ENCODE measurements around the gene PRR7. TPM values are rescaled to one million over a fixed set of nuclear protein-coding genes. Genes with fewer than 3 reads are reported as not detected.
A peak's percentile ranks its signal among the peaks of the same experiment; 100 is the strongest.

Gene PRR7
- total RNA-seq, 1 experiment from 2014 or later, result 39.2 TPM

- ATAC-seq (peak; percentile 68), DNase-seq (ENCODE audit: low read depth, low spot score) (peak; percentile 57)
- Histone ChIP-seq H3K4me1 (ENCODE audit: control insufficient read depth, insufficient read depth, low read length) (peaks cover 41% of the 10 kb centered on the region), H3K4me3 (ENCODE audit: low read depth in 2 of 2, low read length in 2 of 2) (peak overlapping the region; percentile 50 to 61), H3K9me3 (ENCODE audit: control insufficient read depth, insufficient read depth, low read depth, low read length) (no peaks in the 10 kb centered on the region), H3K36me3 (ENCODE audit: control insufficient read depth, insufficient read depth, low read length) (peaks cover 3% of the 10 kb centered on the region; the same call in 1 of the 2 replicates), H3K27ac (ENCODE audit: low read length) (peak overlapping the region; percentile 78; the same call in 1 of the 2 replicates), H3K27me3 (ENCODE audit: control insufficient read depth, insufficient read depth, low read length) (no peaks in the 10 kb centered on the region)
- ChIA-PET POLR2A (interaction anchor here (0.6 to 0.7 kb wide), 2 partner anchors 75 to 102 kb away, joined by 4 to 6 read pairs; no protein-coding TSS in a partner anchor), CTCF (interaction anchor here (0.6 to 3.3 kb wide), 8 partner anchors 14 to 287 kb away, joined by 3 to 29 read pairs (median 6); partner anchors contain the start of gene GRK6)
- in situ Hi-C loops (cut with HindIII; ENCODE audit: low pct_unique_long_range_greater_than_20kb, low sequenced_read_pairs) (no loop called here), intact Hi-C loops (cut with micrococcal nuclease; ENCODE audit: unreplicated experiment) (loop anchor here (10.0 kb wide), 1 partner anchor 140 kb away; the partner anchor contains the start of gene MXD3)
- no TSS peak for BruUV-seq (replicated peaks)
- TF ChIP-seq CTCF (IDR thresholded peaks at IDR 0.05), result peak; percentile 95
- peak; percentile 72; the same call in 1 of the 2 replicates for TF ChIP-seq POLR2AphosphoS5 (IDR thresholded peaks at IDR 0.05; ENCODE audit: low read depth, low read length)
- TF ChIP-seq SIN3A (IDR thresholded peaks at IDR 0.05; ENCODE audit: borderline replicate concordance, insufficient read depth, low read depth, low read length), result 0 out of 2 replicates have a peak, but pooled peaks have one; percentile 72
- TF ChIP-seq TCF7L2 (IDR thresholded peaks at IDR 0.05; ENCODE audit: low read depth, low read length), result no peak
These were observed 7.9 kb downstream of the PRR7 start for GRCh38 chr5:177454397-177455035.

GRCh38 chr5:177455036-177455660 lies 8.5 kb downstream of the PRR7 start:
- H3K9me3 ChIP-seq (ENCODE audit: control insufficient read depth, insufficient read depth, low read depth, low read length), result no peaks in the 10 kb centered on the region
- TF ChIP-seq POLR2AphosphoS5 (IDR thresholded peaks at IDR 0.05; ENCODE audit: low read depth, low read length) (no peak), SIN3A (IDR thresholded peaks at IDR 0.05; ENCODE audit: borderline replicate concordance, insufficient read depth, low read depth, low read length) (0 out of 2 replicates have a peak, but pooled peaks have one; percentile 53), REST (IDR thresholded peaks at IDR 0.05; ENCODE audit: insufficient read depth in 1 of 2, low read depth in 2 of 2, low read length in 1 of 2) (no peak), CTCF (IDR thresholded peaks at IDR 0.05) (peak; percentile 88), TCF7L2 (IDR thresholded peaks at IDR 0.05; ENCODE audit: low read depth, low read length) (no peak)
- peaks cover 39% of the 10 kb centered on the region for H3K4me1 ChIP-seq (ENCODE audit: control insufficient read depth, insufficient read depth, low read length)
- ChIA-PET CTCF (interaction anchor here (0.5 to 3.3 kb wide), 8 partner anchors 29 to 402 kb away, joined by 3 to 29 read pairs (median 6); partner anchors contain the start of gene GRK6), POLR2A (interaction anchor here (0.5 to 0.6 kb wide), 2 partner anchors 86 to 1528 kb away, joined by 13 to 15 read pairs; no protein-coding TSS in a partner anchor)
- H3K36me3 ChIP-seq (ENCODE audit: control insufficient read depth, insufficient read depth, low read length), result peaks cover 3% of the 10 kb centered on the region; the same call in 1 of the 2 replicates
- peak overlapping the region; percentile 50 to 61 for H3K4me3 ChIP-seq (ENCODE audit: low read depth in 2 of 2, low read length in 2 of 2)
- in situ Hi-C loops (cut with HindIII; ENCODE audit: low pct_unique_long_range_greater_than_20kb, low sequenced_read_pairs), result no loop called here
- peak; percentile 61 for ATAC-seq
- intact Hi-C loops (cut with micrococcal nuclease; ENCODE audit: unreplicated experiment), result loop anchor here (10.0 kb wide), 1 partner anchor 140 kb away; the partner anchor contains the start of gene MXD3
- peak; percentile 48 for DNase-seq (ENCODE audit: low read depth, low spot score)
- no TSS peak for BruUV-seq (replicated peaks)
- no peaks in the 10 kb centered on the region for H3K27me3 ChIP-seq (ENCODE audit: control insufficient read depth, insufficient read depth, low read length)
- peak overlapping the region; percentile 80; the same call in 1 of the 2 replicates for H3K27ac ChIP-seq (ENCODE audit: low read length)

Measured in Panc1 (cell line).